GM12878 (cell line): ENCODE measurements around the gene ANKRD44. TPM values are rescaled to one million over a fixed set of nuclear protein-coding genes. Genes with fewer than 3 reads are reported as not detected.

Experiments used
- ATAC-seq: fragments of 200-7000 bp; cut with Tn5 transposase; 3 replicates; pipeline ENCODE4 v1.9.1; 2020; ENCODE audit warnings: mild to moderate bottlenecking, moderate library complexity
- BruUV-seq: library from RNA; stranded (reverse); fragments of 400-500 nt; replicated peaks from 2 replicates; lab custom pipeline; 2021; lab: Mats Ljungman, UMichigan
- CTCF ChIA-PET: fragments of 300-600 bp; sonication (Branson Sonifier 250); formaldehyde crosslinking; extraction: SDS; loops from one replicate; lab custom pipeline; 2021; ENCODE audit warnings: inconsistent platforms; lab: Yijun Ruan, JAX
- POLR2A ChIA-PET: fragments of 350-600 bp; formaldehyde crosslinking; extraction: SDS; loops from one replicate; lab custom pipeline; 2021; ENCODE audit warnings: inconsistent platforms; lab: Charles Lee
- RAD21 ChIA-PET: fragments of 300-600 bp; sonication (Branson Sonifier 250); formaldehyde crosslinking; loops from one replicate; lab custom pipeline; 2023; ENCODE audit warnings: antibody characterized with exemption; ENCODE audit not compliant: unreplicated experiment; lab: Charles Lee
- SMC1A ChIA-PET: fragments of 300-600 bp; sonication (Branson Sonifier 250); formaldehyde crosslinking; loops from one replicate; lab custom pipeline; 2023; ENCODE audit not compliant: unreplicated experiment, uncharacterized antibody; lab: Charles Lee
- DNase-seq: peaks from one replicate; pipeline ENCODE4 v3.0.0-alpha.2; 2011; ENCODE audit warnings: low read depth, low spot score
- FAIRE-seq: peaks from 3 replicates; lab custom pipeline; 2011; peaks lifted over from hg19 to GRCh38; lab: Jason Lieb, UNC
- H2AFZ ChIP-seq: 2 replicates; pipeline ENCODE4 v1.6.0; 2011; ENCODE audit warnings: low read depth, low read length, control low read depth; ENCODE audit not compliant: control insufficient read depth
- H3K27ac ChIP-seq: 2 replicates; pipeline ENCODE4 v1.5.1; 2011; ENCODE audit warnings: control low read depth; ENCODE audit not compliant: control insufficient read depth, insufficient read depth
- H3K27me3 ChIP-seq, 2 experiments: replicated peaks in 1 of 2; 2 replicates each; pipeline versions ENCODE4 v1.6.0 to v1.6.1; 2011; ENCODE audit warnings: low read length in 1 of 2; ENCODE audit not compliant: control insufficient read depth in 2 of 2, insufficient read depth in 2 of 2
- H3K36me3 ChIP-seq, 2 experiments: 2 replicates each; pipeline ENCODE4 v1.5.1; 2011; ENCODE audit warnings: low read length in 1 of 2; ENCODE audit not compliant: control insufficient read depth in 2 of 2, insufficient read depth in 2 of 2
- H3K4me1 ChIP-seq: 2 replicates; pipeline ENCODE4 v1.6.1; 2011; ENCODE audit warnings: mild to moderate bottlenecking, low read length, moderate library complexity, mixed read lengths; ENCODE audit not compliant: control insufficient read depth, insufficient read depth
- H3K4me2 ChIP-seq: 2 replicates; pipeline ENCODE4 v1.6.0; 2011; ENCODE audit warnings: control low read depth; ENCODE audit not compliant: control insufficient read depth, insufficient read depth
- H3K4me3 ChIP-seq: fragments of 200-600 bp; sonication (generic); 2 replicates; pipeline ENCODE4 v1.5.1; 2016
- H3K79me2 ChIP-seq: 2 replicates; pipeline ENCODE4 v1.6.0; 2011; ENCODE audit warnings: low read length; ENCODE audit not compliant: control insufficient read depth, insufficient read depth
- H3K9ac ChIP-seq: 2 replicates; pipeline ENCODE4 v1.8.0; 2011; ENCODE audit warnings: low read length, control low read depth, mixed read lengths; ENCODE audit not compliant: control insufficient read depth, insufficient read depth
- H3K9me3 ChIP-seq: replicated peaks from 3 replicates; pipeline ENCODE4 v1.5.1; 2011; ENCODE audit warnings: mild to moderate bottlenecking, low read length; ENCODE audit not compliant: control insufficient read depth, insufficient read depth
- H4K20me1 ChIP-seq: 2 replicates; pipeline ENCODE4 v1.6.0; 2011; ENCODE audit not compliant: control insufficient read depth, insufficient read depth
- BCL11A ChIP-seq: IDR thresholded peaks from 2 replicates; pipeline ENCODE4 v1.6.1; 2011; ENCODE audit warnings: low read depth, low read length
- MEF2A ChIP-seq: IDR thresholded peaks from 2 replicates; pipeline ENCODE4 v1.6.1; 2011; ENCODE audit warnings: low read depth, mild to moderate bottlenecking, low read length, moderate library complexity; ENCODE audit not compliant: insufficient read depth
- SP1 ChIP-seq: IDR thresholded peaks from one replicate; pipeline ENCODE4 v1.6.1; 2011; ENCODE audit warnings: low read depth, low read length
- TCF7 ChIP-seq: IDR thresholded peaks from 2 replicates; pipeline ENCODE4 v1.6.1; 2014; ENCODE audit warnings: antibody characterized with exemption, borderline replicate concordance
- ZNF274 ChIP-seq: IDR thresholded peaks from one replicate; pipeline ENCODE4 v1.8.0; 2011; ENCODE audit not compliant: insufficient read length, insufficient read depth
- ZNF622 ChIP-seq: fragments of 450-650 bp; IDR thresholded peaks from 2 replicates; pipeline ENCODE4 v1.6.1; 2017; ENCODE audit warnings: mild to moderate bottlenecking, inconsistent platforms
- WGBS: methylation state at CpG from one replicate; pipeline ENCODE4 v1.1.6; 2016; ENCODE audit warnings: low lambda C conversion rate; ENCODE audit not compliant: insufficient replicate concordance, insufficient coverage; ENCODE audit errors: missing lambda C conversion rate; 5-methylcytosine and 5-hydroxymethylcytosine counted together
- in situ Hi-C: fragments of 300-500 bp; cut with MboI; formaldehyde crosslinking; loops from 9 replicates; pipeline ENCODE4 v1.14.3; 2018; ENCODE audit warnings: mixed read lengths
- intact Hi-C: fragments of 100-400 bp; cut with micrococcal nuclease; formaldehyde crosslinking; loops from one replicate; pipeline ENCODE4 v1.14.2; 2022; ENCODE audit not compliant: unreplicated experiment
- polyA plus RNA-seq, 11 experiments: library from polyadenylated mRNA; depleted of rRNA in 4 of 11; unstranded in 6 of 11; stranded (reverse) in 5 of 11; fragments of >200 nt; fragmentation: Nextera tagmentation in 4 of 11; fragmentation: Illumina TruSeq in 1 of 11; extraction: Ambion mirVana in 4 of 11; extraction: Trizol in 1 of 11; gene quantifications; 1 replicate in 1 of 11; 2 replicates in 10 of 11; pipeline versions ENCODE4 v1.2.1 to v1.2.3, GENCODE V29; 2011 to 2016; ENCODE audit warnings: inconsistent platforms in 2 of 11, missing spikeins in 2 of 11, low read depth in 1 of 11
- total RNA-seq, 4 experiments: library from RNA; depleted of rRNA in 3 of 4; stranded (reverse); fragments of >200 nt in 3 of 4; fragmentation: Illumina TruSeq in 1 of 4; extraction: Trizol in 1 of 4; gene quantifications; 2 replicates each; pipeline versions ENCODE4 v1.2.1 to v1.2.3, GENCODE V29; 2013 to 2021
- TF ChIP-seq, protein P1 (sequence below): fragments of 450-650 bp; IDR thresholded peaks from 2 replicates; pipeline ENCODE4 v1.6.1; 2018; ENCODE audit warnings: borderline replicate concordance, mild to moderate bottlenecking; ENCODE audit not compliant: partially characterized antibody
- TF ChIP-seq, protein P2 (sequence below): fragments of 450-650 bp; IDR thresholded peaks from 2 replicates; pipeline ENCODE4 v1.6.1; 2014; ENCODE audit warnings: mild to moderate bottlenecking

Gene ANKRD44
- total and polyA plus RNA-seq, 10 of the 15 experiments (the other 5 are each of a cell fraction or from before 2014, with no cell fraction given) = 19.1 to 99.1 (median 59.6) TPM

DNA sequence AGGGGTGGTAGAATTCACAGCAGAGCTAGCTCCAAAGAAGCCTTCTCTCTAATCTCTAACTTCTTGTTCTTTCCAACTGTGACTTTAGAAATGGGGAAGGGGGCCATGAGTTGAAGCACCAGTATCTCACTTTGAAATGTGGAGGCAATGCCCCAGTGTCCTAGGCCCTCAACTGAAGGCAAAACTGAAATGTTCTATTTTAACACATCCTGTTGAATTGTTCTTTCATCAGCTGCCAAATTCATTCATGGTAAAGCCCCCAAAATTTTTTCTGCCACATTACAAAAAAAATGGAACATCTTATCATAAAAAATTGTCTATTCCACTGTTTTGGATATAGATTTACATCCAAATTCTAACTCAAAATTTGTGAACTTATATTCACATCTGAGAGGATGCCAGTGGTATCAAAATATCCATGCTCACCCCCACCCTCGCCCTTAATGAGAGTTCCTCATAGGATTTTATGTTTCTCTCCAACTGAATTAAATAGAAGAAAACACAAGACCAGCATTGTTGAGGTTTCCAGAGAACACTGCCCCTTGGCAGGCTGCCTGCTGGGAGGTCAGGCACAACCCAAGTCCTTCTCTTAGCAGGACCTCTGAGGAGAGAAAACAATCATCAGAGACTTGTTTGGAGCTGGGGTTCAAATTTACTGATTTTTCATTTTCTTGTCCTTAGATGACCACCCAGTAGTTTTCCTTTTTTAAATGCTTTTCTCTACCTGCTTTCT, 236.7 kb downstream of the ANKRD44 start:
- no peaks in the 10 kb centered on the region for H3K79me2 ChIP-seq
- no peaks in the 10 kb centered on the region for H3K27me3 ChIP-seq
- 95% methylated on average over 1 of the region's 1 CpG for WGBS
- peaks cover 3 to 11% of the 10 kb centered on the region in 2 experiments for H3K36me3 ChIP-seq
- no peaks in the 10 kb centered on the region; the same call in 2 of the 3 replicates for H3K9me3 ChIP-seq
- ChIA-PET POLR2A (interaction anchor here (0.6 to 1.1 kb wide), 2 partner anchors 16 to 1363 kb away, joined by 3 read pairs; no protein-coding TSS in a partner anchor), RAD21 (no interaction called here), CTCF (interaction anchor here (1.1 to 1.5 kb wide), 2 partner anchors 40 to 95 kb away, joined by 3 to 4 read pairs; no protein-coding TSS in a partner anchor), SMC1A (interaction anchor here (0.8 to 1.5 kb wide), 3 partner anchors 13 to 40 kb away, joined by 3 to 4 read pairs (median 4); no protein-coding TSS in a partner anchor)
- intact Hi-C loops (no loop called here), in situ Hi-C loops (no loop called here)
- H3K9ac ChIP-seq = no peak overlapping the region
- FAIRE-seq (no peak), DNase-seq (no peak), ATAC-seq (peak; percentile 40; the same call in 2 of the 3 replicates)
- H4K20me1 ChIP-seq = no peaks in the 10 kb centered on the region
- TF ChIP-seq ZNF622 (no peak), ZNF274 (no peak), BCL11A (no peak), SP1 (no peak), TCF7 (peak; percentile 83; the same call in 1 of the 2 replicates), MEF2A (peak; percentile 68; the same call in 1 of the 2 replicates)
- TF ChIP-seq, protein P1, sequence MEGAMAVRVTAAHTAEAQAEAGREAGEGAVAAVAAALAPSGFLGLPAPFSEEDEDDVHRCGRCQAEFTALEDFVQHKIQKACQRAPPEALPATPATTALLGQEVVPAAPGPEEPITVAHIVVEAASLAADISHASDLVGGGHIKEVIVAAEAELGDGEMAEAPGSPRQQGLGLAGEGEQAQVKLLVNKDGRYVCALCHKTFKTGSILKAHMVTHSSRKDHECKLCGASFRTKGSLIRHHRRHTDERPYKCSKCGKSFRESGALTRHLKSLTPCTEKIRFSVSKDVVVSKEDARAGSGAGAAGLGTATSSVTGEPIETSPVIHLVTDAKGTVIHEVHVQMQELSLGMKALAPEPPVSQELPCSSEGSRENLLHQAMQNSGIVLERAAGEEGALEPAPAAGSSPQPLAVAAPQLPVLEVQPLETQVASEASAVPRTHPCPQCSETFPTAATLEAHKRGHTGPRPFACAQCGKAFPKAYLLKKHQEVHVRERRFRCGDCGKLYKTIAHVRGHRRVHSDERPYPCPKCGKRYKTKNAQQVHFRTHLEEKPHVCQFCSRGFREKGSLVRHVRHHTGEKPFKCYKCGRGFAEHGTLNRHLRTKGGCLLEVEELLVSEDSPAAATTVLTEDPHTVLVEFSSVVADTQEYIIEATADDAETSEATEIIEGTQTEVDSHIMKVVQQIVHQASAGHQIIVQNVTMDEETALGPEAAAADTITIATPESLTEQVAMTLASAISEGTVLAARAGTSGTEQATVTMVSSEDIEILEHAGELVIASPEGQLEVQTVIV = no peak
- TF ChIP-seq, protein P2, sequence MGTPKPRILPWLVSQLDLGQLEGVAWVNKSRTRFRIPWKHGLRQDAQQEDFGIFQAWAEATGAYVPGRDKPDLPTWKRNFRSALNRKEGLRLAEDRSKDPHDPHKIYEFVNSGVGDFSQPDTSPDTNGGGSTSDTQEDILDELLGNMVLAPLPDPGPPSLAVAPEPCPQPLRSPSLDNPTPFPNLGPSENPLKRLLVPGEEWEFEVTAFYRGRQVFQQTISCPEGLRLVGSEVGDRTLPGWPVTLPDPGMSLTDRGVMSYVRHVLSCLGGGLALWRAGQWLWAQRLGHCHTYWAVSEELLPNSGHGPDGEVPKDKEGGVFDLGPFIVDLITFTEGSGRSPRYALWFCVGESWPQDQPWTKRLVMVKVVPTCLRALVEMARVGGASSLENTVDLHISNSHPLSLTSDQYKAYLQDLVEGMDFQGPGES = no peak
- no peak overlapping the region for H3K4me3 ChIP-seq
- no peak overlapping the region for H2AFZ ChIP-seq
- H3K4me2 ChIP-seq = no peak overlapping the region
- peak overlapping the region; percentile 25; the same call in 1 of the 2 replicates for H3K27ac ChIP-seq
- no TSS peak for BruUV-seq
- H3K4me1 ChIP-seq = peaks cover 3% of the 10 kb centered on the region; the same call in 1 of the 2 replicates
